Lower leg skin (tissue), 3 donors: ENCODE measurements around the gene AHRR.
"Not testable (repeated sequence)": the region's sequence is repeated elsewhere in the genome, so short reads cannot be mapped to it uniquely, and the experiment has no call there.

Source experiments
- POLR2A ChIP-seq, 2 donors: fragments of 450-650 bp; IDR thresholded peaks; one replicate each; pipeline ENCODE4 v1.6.1; 2016 to 2017; ENCODE audit warnings: antibody characterized with exemption in 2 of 2, mild to moderate bottlenecking in 1 of 2, moderate library complexity in 1 of 2
- TF ChIP-seq, protein P1 (sequence below), 3 donors: fragments of 450-650 bp; IDR thresholded peaks; one replicate each; pipeline ENCODE4 v1.5.1; 2016; ENCODE audit warnings: antibody characterized with exemption in 3 of 3, mild to moderate bottlenecking in 3 of 3, moderate library complexity in 2 of 3

DNA sequence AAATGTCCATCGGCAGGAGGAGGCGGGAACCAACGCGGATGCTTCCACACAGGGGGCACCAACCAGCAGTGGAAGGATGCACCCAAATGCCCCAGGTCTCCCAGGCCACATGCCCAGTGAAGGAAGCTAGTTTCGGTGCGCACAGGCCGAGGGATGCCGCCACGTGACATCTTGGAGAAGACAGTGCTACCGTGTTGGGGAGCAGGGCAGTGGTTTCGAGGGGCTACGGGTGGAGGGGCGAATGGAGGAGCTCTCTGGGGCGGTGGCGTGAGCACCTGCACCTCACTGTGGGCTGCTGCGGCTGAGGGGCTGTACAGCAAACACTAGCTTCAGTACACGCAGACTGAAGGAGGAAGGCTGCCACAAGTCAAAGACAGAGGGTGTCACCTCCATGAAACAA, 26.7 kb upstream of the AHRR start:
- TF ChIP-seq, protein P1, sequence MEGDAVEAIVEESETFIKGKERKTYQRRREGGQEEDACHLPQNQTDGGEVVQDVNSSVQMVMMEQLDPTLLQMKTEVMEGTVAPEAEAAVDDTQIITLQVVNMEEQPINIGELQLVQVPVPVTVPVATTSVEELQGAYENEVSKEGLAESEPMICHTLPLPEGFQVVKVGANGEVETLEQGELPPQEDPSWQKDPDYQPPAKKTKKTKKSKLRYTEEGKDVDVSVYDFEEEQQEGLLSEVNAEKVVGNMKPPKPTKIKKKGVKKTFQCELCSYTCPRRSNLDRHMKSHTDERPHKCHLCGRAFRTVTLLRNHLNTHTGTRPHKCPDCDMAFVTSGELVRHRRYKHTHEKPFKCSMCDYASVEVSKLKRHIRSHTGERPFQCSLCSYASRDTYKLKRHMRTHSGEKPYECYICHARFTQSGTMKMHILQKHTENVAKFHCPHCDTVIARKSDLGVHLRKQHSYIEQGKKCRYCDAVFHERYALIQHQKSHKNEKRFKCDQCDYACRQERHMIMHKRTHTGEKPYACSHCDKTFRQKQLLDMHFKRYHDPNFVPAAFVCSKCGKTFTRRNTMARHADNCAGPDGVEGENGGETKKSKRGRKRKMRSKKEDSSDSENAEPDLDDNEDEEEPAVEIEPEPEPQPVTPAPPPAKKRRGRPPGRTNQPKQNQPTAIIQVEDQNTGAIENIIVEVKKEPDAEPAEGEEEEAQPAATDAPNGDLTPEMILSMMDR (IDR thresholded peaks at IDR 0.05) = not testable (repeated sequence)
- not testable (repeated sequence) for TF ChIP-seq POLR2A (IDR thresholded peaks at IDR 0.05)
